Astrocyte of the spinal cord (primary cell): ENCODE results near the gene NHSL2.

Experiments
- DNase-seq: peaks from one replicate; pipeline ENCODE4 v3.0.0; 2011; ENCODE audit warnings: low read depth, low spot score
- H3K4me3 ChIP-seq: 2 replicates; pipeline ENCODE4 v1.5.1; 2011; ENCODE audit warnings: low read depth, mild to moderate bottlenecking, low read length, moderate library complexity
- in situ Hi-C: cut with HindIII; loops from 2 replicates; pipeline ENCODE4 v1.10.0; 2017; ENCODE audit warnings: low sequenced_read_pairs
- TF ChIP-seq, protein P1 (sequence below): IDR thresholded peaks from 2 replicates; pipeline ENCODE4 v1.5.1; 2012; ENCODE audit warnings: low read depth, mild to moderate bottlenecking, low read length, inconsistent platforms

Gene NHSL2

DNA sequence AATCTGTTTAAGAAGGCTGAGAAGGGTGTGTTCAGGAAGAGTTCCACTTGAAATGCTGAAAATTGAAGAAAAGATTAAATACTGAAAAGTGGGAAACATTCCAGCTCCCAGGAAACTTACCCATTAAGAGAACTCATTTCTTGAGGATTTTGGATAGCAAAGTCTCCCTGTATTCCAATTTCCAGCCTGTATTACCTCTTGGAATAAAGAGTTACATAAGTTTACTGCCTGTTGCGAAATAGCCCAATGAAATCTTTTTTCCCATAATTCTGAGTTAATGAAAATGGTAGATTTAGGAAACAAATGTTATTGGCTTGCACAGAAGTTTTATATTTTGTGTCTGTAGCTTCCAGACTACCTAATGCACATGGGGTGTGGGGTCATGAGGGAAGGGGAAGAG is 12.0 kb downstream of the NHSL2 start:
- in situ Hi-C loops = no loop called here
- TF ChIP-seq, protein P1, sequence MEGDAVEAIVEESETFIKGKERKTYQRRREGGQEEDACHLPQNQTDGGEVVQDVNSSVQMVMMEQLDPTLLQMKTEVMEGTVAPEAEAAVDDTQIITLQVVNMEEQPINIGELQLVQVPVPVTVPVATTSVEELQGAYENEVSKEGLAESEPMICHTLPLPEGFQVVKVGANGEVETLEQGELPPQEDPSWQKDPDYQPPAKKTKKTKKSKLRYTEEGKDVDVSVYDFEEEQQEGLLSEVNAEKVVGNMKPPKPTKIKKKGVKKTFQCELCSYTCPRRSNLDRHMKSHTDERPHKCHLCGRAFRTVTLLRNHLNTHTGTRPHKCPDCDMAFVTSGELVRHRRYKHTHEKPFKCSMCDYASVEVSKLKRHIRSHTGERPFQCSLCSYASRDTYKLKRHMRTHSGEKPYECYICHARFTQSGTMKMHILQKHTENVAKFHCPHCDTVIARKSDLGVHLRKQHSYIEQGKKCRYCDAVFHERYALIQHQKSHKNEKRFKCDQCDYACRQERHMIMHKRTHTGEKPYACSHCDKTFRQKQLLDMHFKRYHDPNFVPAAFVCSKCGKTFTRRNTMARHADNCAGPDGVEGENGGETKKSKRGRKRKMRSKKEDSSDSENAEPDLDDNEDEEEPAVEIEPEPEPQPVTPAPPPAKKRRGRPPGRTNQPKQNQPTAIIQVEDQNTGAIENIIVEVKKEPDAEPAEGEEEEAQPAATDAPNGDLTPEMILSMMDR = no peak
- DNase-seq = no peak
- no peak overlapping the region for H3K4me3 ChIP-seq

DNA sequence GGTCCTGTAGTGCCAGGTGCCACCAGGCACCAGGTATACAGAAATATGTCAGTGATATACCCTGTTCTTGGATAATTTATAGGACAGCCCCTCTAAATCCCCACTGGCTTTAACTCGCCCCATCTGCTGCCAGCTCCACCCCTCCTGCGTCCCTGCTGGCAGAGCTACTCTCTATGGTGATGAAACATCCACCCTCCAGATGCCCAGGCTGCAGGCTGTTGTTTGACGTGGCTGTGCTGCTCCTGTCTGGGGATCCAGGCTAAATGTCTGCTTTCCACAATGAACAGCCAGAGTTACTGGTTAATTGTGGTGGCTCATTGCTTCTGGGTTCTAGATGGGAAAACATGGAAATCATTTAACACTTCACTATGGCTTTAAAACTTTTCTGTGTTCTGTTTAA is 12.9 kb downstream of the NHSL2 start:
- TF ChIP-seq, protein P1 = no peak
- in situ Hi-C loops = no loop called here
- DNase-seq = no peak
- H3K4me3 ChIP-seq = no peak overlapping the region

DNA sequence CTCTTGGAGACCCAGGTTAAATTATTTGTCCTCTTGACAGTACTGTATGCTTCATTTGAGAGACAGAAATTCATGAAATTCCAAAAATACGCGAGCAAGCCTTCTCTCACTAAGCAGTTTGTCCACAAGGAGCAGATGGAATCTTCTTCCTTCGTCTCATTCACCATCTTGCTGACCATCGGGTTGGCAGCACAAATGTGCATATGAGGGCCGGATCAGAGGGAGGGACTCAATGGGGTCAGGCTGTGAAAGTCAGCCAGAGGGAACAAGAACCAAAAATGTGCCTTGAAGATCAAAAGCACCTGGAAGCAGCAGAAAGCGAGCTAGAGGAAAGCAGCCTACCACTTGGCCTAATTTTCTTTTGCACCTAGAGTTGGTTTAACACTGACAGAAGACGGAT is 16.4 kb downstream of the NHSL2 start:
- in situ Hi-C loops = no loop called here
- H3K4me3 ChIP-seq = no peak overlapping the region
- no peak for DNase-seq
- TF ChIP-seq, protein P1 = no peak

DNA sequence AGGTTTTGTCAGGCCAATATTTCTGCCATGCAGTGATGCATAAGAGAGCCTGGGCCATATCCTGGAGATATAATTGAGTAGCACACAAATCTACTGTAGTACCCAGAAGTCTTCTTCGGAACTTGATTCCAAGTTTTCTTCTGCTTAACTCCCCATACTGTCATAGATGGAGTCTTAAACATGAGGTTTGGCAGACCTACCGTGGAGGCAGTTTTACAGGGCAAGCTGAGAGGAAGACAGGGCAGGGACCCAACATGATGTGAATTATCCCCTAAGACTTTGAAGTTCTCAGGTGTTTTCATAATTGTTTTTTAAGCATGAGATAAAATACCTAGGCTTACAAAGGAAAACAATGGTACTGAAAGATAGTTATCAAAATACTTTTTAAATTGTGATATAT is 18.2 kb downstream of the NHSL2 start:
- in situ Hi-C loops = no loop called here
- DNase-seq = no peak
- TF ChIP-seq, protein P1 = no peak
- no peak overlapping the region for H3K4me3 ChIP-seq

DNA sequence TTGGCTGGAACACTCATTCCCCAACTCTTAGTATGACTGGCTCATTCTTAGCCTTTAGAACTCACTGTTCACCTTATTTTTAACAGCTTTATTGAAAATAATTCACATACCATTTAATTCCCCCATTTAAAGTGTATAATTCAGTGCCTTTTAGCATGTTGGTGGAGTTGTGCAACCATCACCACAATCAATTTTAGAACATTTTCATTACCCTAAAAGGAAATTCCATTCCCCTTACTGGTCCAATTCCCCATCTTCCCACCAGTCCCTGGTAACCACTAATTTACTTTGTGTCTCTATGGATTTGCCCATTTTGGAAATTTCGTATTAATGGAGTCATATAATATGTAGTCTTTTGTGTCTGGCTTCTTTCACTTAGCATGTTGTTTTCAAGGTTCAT is 19.7 kb downstream of the NHSL2 start:
- in situ Hi-C loops = no loop called here
- no peak overlapping the region for H3K4me3 ChIP-seq
- TF ChIP-seq, protein P1 = no peak
- DNase-seq = no peak

DNA sequence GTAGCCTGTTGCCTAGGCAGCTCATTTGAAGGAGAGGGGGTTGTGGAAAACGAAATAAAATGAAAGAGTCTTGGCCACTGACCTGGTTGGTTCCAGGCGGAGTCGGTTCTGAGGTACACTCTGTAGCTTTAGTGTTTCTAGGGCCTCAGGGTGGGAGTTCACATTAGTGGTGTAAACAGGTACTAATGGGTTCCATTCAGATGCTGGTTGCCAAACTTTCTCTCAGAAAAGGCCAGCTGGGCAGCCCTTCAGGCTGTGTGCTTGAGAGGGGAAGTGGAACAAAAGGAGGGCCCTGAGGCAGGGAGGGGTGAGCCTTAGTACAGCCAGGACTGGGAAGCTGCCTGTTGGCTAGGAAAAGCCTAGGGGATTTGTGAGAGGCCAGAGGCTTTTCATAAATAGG is 24.8 kb downstream of the NHSL2 start:
- no peak for DNase-seq
- in situ Hi-C loops = no loop called here
- TF ChIP-seq, protein P1 = no peak
- no peak overlapping the region for H3K4me3 ChIP-seq

DNA sequence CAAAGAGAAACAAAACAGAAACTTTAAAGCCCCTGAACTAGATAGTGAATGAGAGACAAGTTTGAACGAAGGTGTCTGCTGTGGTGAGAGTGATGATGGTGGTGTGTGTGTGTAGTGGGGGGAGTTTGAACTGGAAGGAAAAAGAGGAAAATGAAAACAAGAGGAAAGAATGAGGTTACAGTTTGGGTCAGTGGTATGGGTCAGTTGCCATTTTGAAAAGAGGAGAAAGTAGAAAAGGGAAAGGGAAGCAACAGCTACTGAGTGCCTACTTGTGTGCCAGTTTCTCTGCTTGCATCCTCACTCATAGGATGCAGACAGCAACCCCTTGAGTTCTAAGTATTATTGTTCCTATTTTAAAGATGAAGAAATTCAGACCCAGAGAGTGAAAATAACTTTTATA is 26.0 kb downstream of the NHSL2 start:
- in situ Hi-C loops = no loop called here
- no peak overlapping the region for H3K4me3 ChIP-seq
- TF ChIP-seq, protein P1 = no peak
- no peak for DNase-seq
